Measurements from ENCODE around the gene LEF1. TPM values are rescaled to one million over a fixed set of nuclear protein-coding genes. Genes with fewer than 3 reads are reported as not detected.
A peak's percentile ranks its signal among the peaks of the same experiment; 100 is the strongest.

LEF1 gene
- total and polyA plus RNA-seq, 2 donors (not counting 1 experiment from before 2014, with no cell fraction given): 2.4 to 5.1 TPM

- H3K9me3 ChIP-seq (ENCODE audit: control extremely low read depth in 1 of 3, control insufficient read depth in 2 of 3, insufficient read depth in 1 of 3, low read length in 2 of 3): no peaks in the 10 kb centered on the region
- no peaks in the 10 kb centered on the region for H4K20me1 ChIP-seq (ENCODE audit: control insufficient read depth, insufficient read depth, low read length, poor library complexity, severe bottlenecking)
- DNase-seq (no peak), ATAC-seq (ENCODE audit: low read depth) (peak; percentile 31)
- CTCF ChIA-PET: interaction anchor here (2.1 kb wide), 1 partner anchor 98 kb away, joined by 6 read pairs; no protein-coding TSS in a partner anchor
- H3K79me2 ChIP-seq (ENCODE audit: control insufficient read depth, insufficient read depth, low read length): no peaks in the 10 kb centered on the region
- TF ChIP-seq EZH2 (IDR thresholded peaks at IDR 0.05; ENCODE audit: borderline replicate concordance, insufficient read depth, low read depth, low read length, poor library complexity, severe bottlenecking) (no peak), CTCF (IDR thresholded peaks at IDR 0.05) (no peak)
- peaks cover 0 to 21% of the 10 kb centered on the region in 2 donors for H3K4me1 ChIP-seq (ENCODE audit: control insufficient read depth in 2 of 2, insufficient read depth in 2 of 2, low read length in 2 of 2)
- POLR2A ChIA-PET: no interaction called here
- Mint-ChIP-seq H3K9me3 (ENCODE audit: insufficient read depth) (no peaks in the 10 kb centered on the region), H3K4me3 (peak overlapping the region; percentile 4), H3K27ac (no peak overlapping the region), H3K4me1 (peaks cover 21% of the 10 kb centered on the region), H3K27me3 (peaks cover 4% of the 10 kb centered on the region)
- H3K9ac ChIP-seq (ENCODE audit: low read length): no peak overlapping the region
- H2AFZ ChIP-seq (ENCODE audit: insufficient read depth, low read depth, low read length, poor library complexity, severe bottlenecking): no peak overlapping the region
- H3K4me2 ChIP-seq (replicated peaks; ENCODE audit: low read depth, low read length, poor library complexity, severe bottlenecking): no peak overlapping the region
- intact Hi-C loops (cut with micrococcal nuclease): no loop called here
- H3K27ac ChIP-seq (ENCODE audit: low read length in 2 of 2): no peak overlapping the region
- WGBS (ENCODE audit: insufficient coverage): 53% methylated on average over 2 of the region's 3 CpGs
- H3K4me3 ChIP-seq (ENCODE audit: control extremely low read depth in 1 of 5, extremely low read depth in 1 of 5, insufficient read depth in 1 of 5, low read depth in 2 of 5, low read length in 4 of 5): no peak overlapping the region
- H3K27me3 ChIP-seq (replicated peaks in 1 of 4; ENCODE audit: control extremely low read depth in 1 of 4, control insufficient read depth in 3 of 4, insufficient read depth in 4 of 4, low read length in 3 of 4): no peaks in the 10 kb centered on the region
- H3K36me3 ChIP-seq (replicated peaks in 1 of 2; ENCODE audit: control extremely low read depth in 1 of 2, control insufficient read depth in 1 of 2, extremely low read depth in 1 of 2, insufficient read depth in 2 of 2, low read length in 1 of 2): no peaks in the 10 kb centered on the region
Observed at GRCh38 chr4:108116423-108117168, 52.1 kb downstream of the LEF1 start.

GRCh38 chr4:108115168-108115526 is 53.6 kb downstream of the LEF1 start:
- H3K9me3 ChIP-seq (ENCODE audit: control extremely low read depth in 1 of 3, control insufficient read depth in 2 of 3, insufficient read depth in 1 of 3, low read length in 2 of 3): no peaks in the 10 kb centered on the region
- ATAC-seq (ENCODE audit: low read depth): no peak
- no peaks in the 10 kb centered on the region for H4K20me1 ChIP-seq (ENCODE audit: control insufficient read depth, insufficient read depth, low read length, poor library complexity, severe bottlenecking)
- H3K4me3 ChIP-seq (ENCODE audit: control extremely low read depth in 1 of 5, extremely low read depth in 1 of 5, insufficient read depth in 1 of 5, low read depth in 2 of 5, low read length in 4 of 5): no peak overlapping the region
- intact Hi-C loops (cut with micrococcal nuclease): no loop called here
- H3K79me2 ChIP-seq (ENCODE audit: control insufficient read depth, insufficient read depth, low read length): no peaks in the 10 kb centered on the region
- no peak overlapping the region for H3K27ac ChIP-seq (ENCODE audit: low read length in 2 of 2)
- TF ChIP-seq EZH2 (IDR thresholded peaks at IDR 0.05; ENCODE audit: borderline replicate concordance, insufficient read depth, low read depth, low read length, poor library complexity, severe bottlenecking) (no peak), CTCF (IDR thresholded peaks at IDR 0.05) (no peak)
- POLR2A ChIA-PET: no interaction called here
- WGBS (ENCODE audit: insufficient coverage): no CpG with 5 or more reads among the region's 2 CpGs
- H3K27me3 ChIP-seq (replicated peaks in 1 of 4; ENCODE audit: control extremely low read depth in 1 of 4, control insufficient read depth in 3 of 4, insufficient read depth in 4 of 4, low read length in 3 of 4): no peaks in the 10 kb centered on the region
- no peak overlapping the region for H3K9ac ChIP-seq (ENCODE audit: low read length)
- H2AFZ ChIP-seq (ENCODE audit: insufficient read depth, low read depth, low read length, poor library complexity, severe bottlenecking): no peak overlapping the region
- Mint-ChIP-seq H3K9me3 (ENCODE audit: insufficient read depth) (no peaks in the 10 kb centered on the region), H3K4me1 (peaks cover 24% of the 10 kb centered on the region), H3K4me3 (no peak overlapping the region), H3K27me3 (peaks cover 4% of the 10 kb centered on the region), H3K27ac (no peak overlapping the region)
- H3K4me2 ChIP-seq (replicated peaks; ENCODE audit: low read depth, low read length, poor library complexity, severe bottlenecking): no peak overlapping the region
- no peak for DNase-seq
- H3K36me3 ChIP-seq (replicated peaks in 1 of 2; ENCODE audit: control extremely low read depth in 1 of 2, control insufficient read depth in 1 of 2, extremely low read depth in 1 of 2, insufficient read depth in 2 of 2, low read length in 1 of 2): no peaks in the 10 kb centered on the region
- peaks cover 5 to 21% of the 10 kb centered on the region in 2 donors for H3K4me1 ChIP-seq (ENCODE audit: control insufficient read depth in 2 of 2, insufficient read depth in 2 of 2, low read length in 2 of 2)
- CTCF ChIA-PET: interaction anchor here (1.1 to 2.1 kb wide), 2 partner anchors 96 to 458 kb away, joined by 4 to 6 read pairs; no protein-coding TSS in a partner anchor

All from B cell (primary cell).